ENCODE results near the gene EYS.

GRCh38 chr6:65469650-65470049 is 237.4 kb downstream of the EYS start:
- TF ChIP-seq CTCF (IDR thresholded peaks at IDR 0.05): no peak
- no peak for TF ChIP-seq POLR2A (IDR thresholded peaks at IDR 0.05)

Data from breast epithelium (tissue), 3 donors.